ENCODE results near the gene ZBTB20.

ZBTB20 gene

GRCh38 chr3:114867359-114867758 is 279.7 kb downstream of the ZBTB20 start:
- no peak for DNase-seq

DNA sequence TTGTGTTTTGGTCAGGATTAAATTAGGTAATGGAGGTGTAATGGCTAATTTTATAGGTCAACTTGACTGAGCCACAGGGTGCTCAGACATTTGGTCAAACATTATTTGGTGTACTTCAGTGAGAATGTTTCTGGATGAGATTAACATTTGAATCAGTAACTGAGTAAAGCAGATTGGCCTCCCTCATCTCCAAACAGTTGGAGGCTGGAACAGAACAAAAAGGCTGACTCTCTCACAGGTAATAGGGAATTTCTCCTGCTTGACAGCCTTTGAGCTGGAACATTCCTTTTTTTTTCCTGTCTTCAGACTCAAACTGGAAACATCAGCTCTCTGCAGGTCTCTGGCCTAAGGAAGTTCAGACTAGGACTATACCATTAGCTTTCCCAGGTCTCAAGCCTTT is 280.7 kb downstream of the ZBTB20 start:
- no peak for DNase-seq

DNA sequence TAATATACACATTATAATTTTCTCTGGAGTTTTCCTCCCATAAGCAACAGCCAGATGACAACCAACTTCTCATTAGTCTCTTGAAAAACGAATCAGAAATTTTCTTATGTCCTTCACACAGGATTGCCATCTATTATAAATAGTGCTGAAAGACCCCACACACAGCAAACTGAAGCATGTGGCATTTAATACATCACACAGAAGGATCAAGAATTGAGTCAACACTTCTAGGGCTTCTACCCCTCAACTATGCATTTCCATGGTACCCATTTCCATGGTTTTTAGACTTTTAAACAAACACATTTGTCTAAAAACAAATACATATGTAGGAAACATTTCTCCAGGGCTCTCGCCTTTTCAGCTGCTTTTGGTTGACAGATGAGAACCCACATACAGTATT is 282.1 kb downstream of the ZBTB20 start:
- no peak for DNase-seq

- no peak for DNase-seq
These were observed 283.2 kb downstream of the ZBTB20 start for GRCh38 chr3:114863848-114864247.

GRCh38 chr3:114861666-114862065 is 285.4 kb downstream of the ZBTB20 start:
- DNase-seq = no peak

- DNase-seq = no peak
These were observed 286.6 kb downstream of the ZBTB20 start for GRCh38 chr3:114860531-114860930.

- no peak for DNase-seq
These were observed 288.8 kb downstream of the ZBTB20 start for GRCh38 chr3:114858329-114858728.

DNA sequence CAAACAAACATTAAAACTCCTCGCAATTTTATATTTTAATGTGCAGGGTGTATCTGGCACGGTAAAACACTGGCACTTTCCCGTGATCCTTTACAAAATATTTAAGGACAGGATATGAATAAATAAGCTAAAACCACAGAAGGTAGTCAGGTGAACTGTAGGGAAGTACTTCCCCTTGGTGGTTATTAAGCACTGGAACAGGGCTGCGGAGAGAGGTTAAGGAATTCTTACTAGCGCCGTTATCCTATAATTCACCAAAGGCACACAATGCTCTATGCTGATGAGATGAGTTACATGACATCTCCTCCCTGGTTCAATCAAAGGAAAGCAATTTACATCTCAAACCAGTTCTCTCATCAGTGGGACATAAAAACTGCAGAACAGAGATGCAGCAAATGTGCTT is 289.8 kb downstream of the ZBTB20 start:
- no peak for DNase-seq

- DNase-seq = no peak
These were observed 290.3 kb downstream of the ZBTB20 start for GRCh38 chr3:114856835-114857234.

DNA sequence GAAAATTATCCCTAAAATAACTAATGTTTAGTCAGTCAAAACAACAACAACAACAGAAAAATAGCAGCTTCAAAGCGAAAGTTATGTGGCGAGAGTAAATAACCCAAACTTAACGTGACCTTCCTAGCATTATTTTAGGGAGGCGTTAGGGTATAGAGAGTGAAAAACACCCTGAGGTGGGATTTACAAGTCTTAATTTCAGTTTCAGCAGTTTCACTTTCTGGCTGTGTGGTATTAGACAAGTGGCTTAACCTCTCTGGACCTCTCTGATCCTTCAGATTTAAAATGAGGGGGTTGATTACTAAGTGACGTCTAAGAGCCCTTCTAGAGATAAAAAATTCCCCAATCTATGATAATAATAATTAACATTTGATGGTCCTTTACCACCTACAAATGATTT is 291.2 kb downstream of the ZBTB20 start:
- no peak for DNase-seq

GRCh38 chr3:114852966-114853365 is 294.1 kb downstream of the ZBTB20 start:
- no peak for DNase-seq

- no peak for DNase-seq
These were observed 296.2 kb downstream of the ZBTB20 start for GRCh38 chr3:114850898-114851297.

GRCh38 chr3:114848643-114849350 is 298.3 kb downstream of the ZBTB20 start:
- no peak for DNase-seq

DNA sequence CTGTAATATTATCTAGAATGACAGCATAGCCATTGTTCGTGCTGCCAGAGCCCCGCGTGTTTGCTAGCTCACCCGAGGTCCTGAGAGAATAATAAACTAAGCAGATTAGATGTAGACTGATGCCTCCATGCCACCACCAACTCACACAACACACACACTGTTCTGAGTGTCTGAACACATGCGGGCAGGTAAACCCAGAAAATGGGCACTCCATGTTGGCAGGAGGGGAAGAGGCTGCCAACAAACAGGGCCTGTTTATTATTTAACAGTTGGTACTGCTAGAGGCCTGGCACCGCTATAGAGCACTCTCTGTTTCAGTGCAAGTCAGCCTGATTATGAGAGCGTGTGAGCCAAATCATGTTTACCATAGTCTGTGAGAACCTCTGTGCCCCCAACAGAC is 299.0 kb downstream of the ZBTB20 start:
- DNase-seq = no peak

DNA sequence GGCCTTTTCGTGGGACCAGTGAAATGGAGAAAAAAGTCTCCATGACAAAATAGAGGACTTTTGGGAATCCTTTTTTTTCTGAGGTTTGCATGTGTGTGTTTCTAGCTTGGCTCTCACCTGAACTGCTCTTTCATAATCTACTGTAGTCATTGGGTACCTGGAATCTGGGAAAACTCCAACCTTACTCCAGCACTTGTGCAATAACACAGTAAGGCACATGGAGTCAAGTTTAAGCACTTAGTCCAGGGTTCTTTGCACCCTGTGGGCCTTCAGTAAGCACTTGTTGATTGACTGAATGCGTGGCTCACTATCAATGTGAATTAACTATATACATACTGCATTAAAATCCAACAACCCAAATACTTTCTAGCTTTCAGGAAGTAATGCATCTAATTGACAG is 299.5 kb downstream of the ZBTB20 start:
- no peak for DNase-seq

DNA sequence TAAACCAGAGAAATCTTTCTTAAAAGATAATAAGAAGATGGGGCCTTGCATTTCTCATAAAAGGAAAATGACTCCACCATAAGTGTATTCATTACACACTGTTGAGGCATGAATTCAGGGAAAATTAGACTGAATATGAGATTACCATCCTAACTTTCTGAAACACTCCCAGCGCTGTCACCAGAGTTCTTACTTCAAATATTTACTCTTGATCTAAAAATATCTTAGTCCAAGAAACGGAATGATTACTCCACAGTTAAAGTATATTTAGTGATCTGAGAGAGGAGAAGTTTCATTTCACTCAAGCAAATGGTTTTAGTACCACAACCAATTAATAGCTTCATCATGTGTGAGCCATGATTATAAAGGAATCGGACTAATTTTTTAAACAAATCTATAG is 300.3 kb downstream of the ZBTB20 start:
- no peak for DNase-seq

DNA sequence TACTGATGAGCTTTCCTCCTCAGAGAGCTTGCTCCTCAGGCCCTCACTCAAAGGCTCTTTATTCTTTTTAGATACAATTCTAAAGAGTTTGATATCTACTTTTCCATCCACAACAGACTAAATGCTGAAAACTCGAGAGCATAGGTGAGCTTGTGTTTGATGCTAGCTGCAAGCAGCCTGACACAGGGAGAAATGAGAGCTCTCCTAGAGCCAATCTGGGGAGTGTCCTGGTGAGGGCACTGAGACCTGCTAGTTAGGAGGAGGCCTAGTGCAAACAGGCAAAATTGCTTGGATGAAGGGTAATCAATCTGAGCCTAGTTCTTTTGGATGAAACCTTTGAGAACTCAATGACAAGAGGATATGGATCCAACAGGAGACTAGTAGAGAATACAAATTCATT is 300.8 kb downstream of the ZBTB20 start:
- no peak for DNase-seq

- DNase-seq = no peak
These were observed 305.6 kb downstream of the ZBTB20 start for GRCh38 chr3:114841515-114841914.

- no peak for DNase-seq
These were observed 307.6 kb downstream of the ZBTB20 start for GRCh38 chr3:114839476-114839875.

- no peak for DNase-seq
These were observed 309.1 kb downstream of the ZBTB20 start for GRCh38 chr3:114838025-114838424.

DNA sequence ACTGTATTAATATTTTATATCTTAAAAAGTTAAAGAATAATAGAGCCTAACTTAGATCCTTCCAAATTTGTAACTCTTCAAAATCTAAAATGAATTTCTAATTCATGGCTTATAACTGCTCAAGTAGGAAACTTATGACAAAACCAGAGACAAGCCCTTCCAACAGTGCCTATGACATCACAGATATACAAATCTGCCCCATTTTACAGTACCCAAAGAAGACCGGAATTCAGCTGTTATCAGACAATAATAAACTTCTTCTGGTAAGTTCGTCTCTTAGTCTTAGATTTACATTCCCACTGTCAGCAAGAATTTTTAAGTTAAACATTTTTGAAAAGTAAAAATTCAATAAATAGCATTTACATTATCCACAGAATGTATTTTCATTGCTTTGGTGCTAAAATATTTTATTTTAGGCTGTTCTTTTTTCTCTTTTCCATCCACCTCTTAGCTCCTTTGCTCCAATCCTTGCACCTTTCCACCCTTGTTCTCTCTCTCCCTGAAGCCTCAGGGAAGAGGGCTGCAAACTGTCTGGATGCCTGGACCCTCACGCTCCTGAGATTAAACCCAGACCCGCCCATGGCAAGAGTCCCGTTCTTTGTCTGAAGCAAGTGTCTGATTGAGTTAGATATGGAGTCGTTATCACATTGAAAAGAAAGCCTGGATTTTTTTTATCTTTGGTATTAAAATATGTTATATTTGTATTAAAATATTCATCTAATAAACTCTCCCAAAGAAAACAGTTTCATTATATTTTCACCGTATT is 312.7 kb downstream of the ZBTB20 start:
- no peak for DNase-seq

GRCh38 chr3:114831861-114832260 is 315.2 kb downstream of the ZBTB20 start:
- no peak for DNase-seq

GRCh38 chr3:114830652-114831051 is 316.4 kb downstream of the ZBTB20 start:
- DNase-seq = no peak

- no peak for DNase-seq
These were observed 317.3 kb downstream of the ZBTB20 start for GRCh38 chr3:114829783-114830182.

GRCh38 chr3:114827495-114827894 is 319.6 kb downstream of the ZBTB20 start:
- no peak for DNase-seq

All from T-helper 9 cell (primary cell).